AG04449 (cell line): Measurements from ENCODE around the gene ATXN1.

ENCODE experiments used
- CTCF ChIA-PET: fragments of 350-600 bp; formaldehyde crosslinking; extraction: SDS; loops from one replicate; lab custom pipeline; 2021; ENCODE audit warnings: antibody characterized with exemption; lab: Yijun Ruan, JAX
- POLR2A ChIA-PET: fragments of 400-600, 350-600 bp; formaldehyde crosslinking; extraction: SDS; loops from one replicate; lab custom pipeline; 2020; ENCODE audit warnings: antibody characterized with exemption, inconsistent platforms; lab: Yijun Ruan, JAX
- DNase-seq: peaks from one replicate; pipeline ENCODE4 v3.0.0-alpha.2; 2010; ENCODE audit warnings: low read depth, low spot score
- H3K4me3 ChIP-seq: 2 replicates; pipeline ENCODE4 v1.5.1; 2011; ENCODE audit warnings: low read depth, mild to moderate bottlenecking, control low read depth, low read length
- TF ChIP-seq, protein P1 (sequence below): IDR thresholded peaks from one replicate; pipeline ENCODE4 v1.5.1; 2011; ENCODE audit warnings: mild to moderate bottlenecking, moderate library complexity, low read length, control low read depth, inconsistent platforms; ENCODE audit not compliant: insufficient read depth; ENCODE audit errors: missing control alignments

The ATXN1 gene

DNA sequence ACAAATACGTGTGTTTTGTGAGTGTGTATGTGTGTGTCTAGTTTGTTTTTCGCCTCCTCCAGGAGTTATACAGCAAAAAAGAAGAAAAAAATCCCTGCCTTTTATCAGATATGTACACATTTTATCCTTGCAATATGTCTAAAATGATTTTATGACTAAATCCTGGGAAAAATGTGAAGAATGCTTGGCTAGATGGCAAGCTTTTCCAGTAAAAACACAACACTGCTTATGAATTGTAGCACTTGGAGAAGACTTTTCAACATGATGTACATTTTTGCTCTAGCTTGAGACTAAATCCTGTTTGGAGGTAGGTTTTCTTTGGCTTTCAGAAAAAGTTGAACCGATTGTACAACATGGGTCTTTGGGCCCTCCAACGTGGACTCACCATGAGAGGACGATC, 362.7 kb downstream of the ATXN1 start:
- TF ChIP-seq, protein P1, sequence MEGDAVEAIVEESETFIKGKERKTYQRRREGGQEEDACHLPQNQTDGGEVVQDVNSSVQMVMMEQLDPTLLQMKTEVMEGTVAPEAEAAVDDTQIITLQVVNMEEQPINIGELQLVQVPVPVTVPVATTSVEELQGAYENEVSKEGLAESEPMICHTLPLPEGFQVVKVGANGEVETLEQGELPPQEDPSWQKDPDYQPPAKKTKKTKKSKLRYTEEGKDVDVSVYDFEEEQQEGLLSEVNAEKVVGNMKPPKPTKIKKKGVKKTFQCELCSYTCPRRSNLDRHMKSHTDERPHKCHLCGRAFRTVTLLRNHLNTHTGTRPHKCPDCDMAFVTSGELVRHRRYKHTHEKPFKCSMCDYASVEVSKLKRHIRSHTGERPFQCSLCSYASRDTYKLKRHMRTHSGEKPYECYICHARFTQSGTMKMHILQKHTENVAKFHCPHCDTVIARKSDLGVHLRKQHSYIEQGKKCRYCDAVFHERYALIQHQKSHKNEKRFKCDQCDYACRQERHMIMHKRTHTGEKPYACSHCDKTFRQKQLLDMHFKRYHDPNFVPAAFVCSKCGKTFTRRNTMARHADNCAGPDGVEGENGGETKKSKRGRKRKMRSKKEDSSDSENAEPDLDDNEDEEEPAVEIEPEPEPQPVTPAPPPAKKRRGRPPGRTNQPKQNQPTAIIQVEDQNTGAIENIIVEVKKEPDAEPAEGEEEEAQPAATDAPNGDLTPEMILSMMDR: no peak
- ChIA-PET CTCF (interaction anchor here (0.9 kb wide), 1 partner anchor 9 kb away, joined by 3 read pairs; no protein-coding TSS in a partner anchor), POLR2A (no interaction called here)
- DNase-seq: no peak
- H3K4me3 ChIP-seq: no peak overlapping the region

DNA sequence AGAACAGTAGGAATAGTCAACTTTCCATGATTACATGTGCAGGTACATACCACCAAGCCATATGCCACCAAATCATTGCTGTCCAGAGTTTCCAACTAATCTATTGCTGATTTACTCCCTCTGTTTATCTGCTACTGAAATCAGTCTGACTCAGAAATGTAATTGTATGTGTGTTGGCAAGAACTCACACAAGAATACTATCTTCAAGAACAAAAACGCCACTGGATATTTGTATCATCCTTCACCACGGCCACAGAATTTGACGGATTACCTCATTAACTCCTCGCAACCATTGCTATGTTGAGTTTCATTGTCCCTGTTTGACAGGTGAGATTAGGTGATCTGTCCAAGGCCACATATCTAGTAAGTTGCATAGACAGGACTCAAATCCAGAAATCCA, 363.6 kb downstream of the ATXN1 start:
- CTCF ChIA-PET: interaction anchor here (1.7 to 2.2 kb wide), 2 partner anchors 12 to 27 kb away, joined by 4 to 7 read pairs; no protein-coding TSS in a partner anchor
- TF ChIP-seq, protein P1: no peak

DNA sequence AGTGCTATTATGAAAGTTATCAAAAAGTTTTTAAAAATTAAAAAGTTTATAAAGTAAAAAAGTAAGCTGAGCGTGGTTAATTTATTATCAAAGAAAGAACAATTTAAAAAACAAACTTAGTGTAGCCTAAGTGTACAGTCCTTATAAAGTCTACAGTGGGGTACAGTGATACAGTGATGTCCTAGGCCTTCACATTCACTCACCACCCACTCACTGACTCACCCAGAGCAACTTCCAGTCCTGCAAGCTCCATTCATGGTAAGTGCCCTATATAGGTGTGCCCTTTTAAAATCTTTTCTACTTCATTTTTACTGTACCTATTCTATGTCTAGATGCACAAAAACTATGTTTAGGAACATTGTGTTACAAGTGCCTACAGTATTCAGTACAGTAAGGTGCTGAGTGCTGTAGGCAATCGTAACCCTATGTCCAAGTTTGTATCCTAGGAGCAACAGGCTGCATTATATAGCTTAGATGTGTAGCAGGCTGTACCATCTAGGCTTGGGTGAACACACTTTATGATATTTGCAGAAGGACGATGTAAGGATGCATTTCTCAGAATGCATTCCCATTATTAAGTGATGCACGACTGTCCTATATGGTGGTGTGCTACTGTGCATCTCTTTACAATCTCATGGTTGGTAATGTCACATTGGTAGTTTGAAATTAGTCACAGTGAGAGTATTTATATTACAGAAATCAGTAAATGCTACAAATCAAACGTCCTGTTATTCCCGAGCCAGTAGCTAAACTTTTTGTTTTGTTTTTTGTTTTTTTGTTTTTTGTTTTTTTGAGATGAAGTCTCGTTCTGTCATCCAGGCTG, 364.6 kb downstream of the ATXN1 start:
- TF ChIP-seq, protein P1: no peak
- CTCF ChIA-PET: interaction anchor here (0.6 to 3.3 kb wide), 7 partner anchors 7 to 571 kb away, joined by 4 to 13 read pairs (median 4); no protein-coding TSS in a partner anchor
- POLR2A ChIA-PET: no interaction called here
- DNase-seq: no peak
- no peak overlapping the region for H3K4me3 ChIP-seq

More for the DNA sequence above, 363.6 kb downstream of the ATXN1 start:
- POLR2A ChIA-PET: no interaction called here
- H3K4me3 ChIP-seq: no peak overlapping the region
- DNase-seq: no peak

DNA sequence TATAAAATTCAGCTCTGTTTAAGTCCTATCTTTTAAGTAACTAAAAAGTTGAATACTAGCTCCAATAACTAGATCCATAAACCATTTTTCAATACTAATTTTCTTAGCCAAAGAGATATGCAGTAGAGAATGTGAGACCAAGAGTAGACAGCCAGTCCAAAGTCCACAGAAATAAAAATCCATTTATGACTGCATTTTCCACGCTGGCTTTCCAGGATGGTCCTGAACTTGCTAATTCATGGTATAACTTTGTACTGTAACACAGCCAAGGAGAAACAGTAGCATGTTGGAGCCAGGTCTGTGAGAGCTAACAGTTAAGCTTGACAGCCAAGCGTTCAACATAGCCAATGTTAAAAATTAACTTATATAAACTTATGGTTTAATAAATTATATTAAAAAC, 366.6 kb downstream of the ATXN1 start:
- ChIA-PET CTCF (interaction anchor here (0.7 to 3.3 kb wide), 5 partner anchors 8 to 72 kb away, joined by 3 to 13 read pairs (median 3); no protein-coding TSS in a partner anchor), POLR2A (no interaction called here)
- TF ChIP-seq, protein P1: no peak

DNA sequence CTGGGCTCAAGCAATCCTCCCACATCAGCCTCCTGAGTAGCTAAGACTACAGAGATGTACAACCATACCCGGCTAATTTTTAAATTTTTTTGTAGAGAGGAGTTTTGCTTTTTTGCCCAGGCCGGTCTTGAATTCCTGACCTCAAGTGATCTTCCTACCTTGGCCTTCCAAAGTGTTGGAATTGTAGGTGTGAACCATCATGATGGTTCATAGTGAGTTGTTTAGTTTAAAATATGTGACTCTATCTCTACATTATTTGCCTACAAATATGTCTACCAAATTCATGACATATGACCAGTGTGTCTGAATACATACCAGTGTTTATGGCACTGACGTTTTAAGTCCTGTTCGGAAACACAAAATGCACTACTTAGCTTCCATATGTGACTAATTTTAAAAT, 367.9 kb downstream of the ATXN1 start:
- CTCF ChIA-PET: no interaction called here
- DNase-seq: no peak
- POLR2A ChIA-PET: no interaction called here
- H3K4me3 ChIP-seq: no peak overlapping the region
- TF ChIP-seq, protein P1: no peak

More for the DNA sequence above, 366.6 kb downstream of the ATXN1 start:
- H3K4me3 ChIP-seq: no peak overlapping the region
- DNase-seq: no peak

DNA sequence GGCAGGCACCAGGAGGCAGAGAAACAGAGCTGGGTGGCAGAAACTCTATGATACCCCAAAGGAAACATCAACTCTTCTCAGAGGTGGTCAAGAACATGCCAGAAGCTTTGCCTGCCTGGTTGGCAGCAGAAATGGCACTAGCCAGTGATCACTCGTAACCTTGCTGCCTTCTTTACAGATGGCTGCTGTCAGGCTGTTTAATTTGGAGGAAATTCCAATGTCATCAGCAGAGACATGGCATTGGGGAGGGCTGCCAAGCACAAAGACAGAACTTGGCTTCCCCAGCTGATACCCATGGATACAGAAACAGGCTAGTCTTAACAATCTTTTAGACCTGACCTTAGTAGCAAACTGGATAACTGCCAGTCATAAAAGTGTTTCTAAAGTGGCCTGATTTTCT, 369.2 kb downstream of the ATXN1 start:
- DNase-seq: no peak
- ChIA-PET CTCF (interaction anchor here (0.9 kb wide), 1 partner anchor 18 kb away, joined by 3 read pairs; no protein-coding TSS in a partner anchor), POLR2A (no interaction called here)
- TF ChIP-seq, protein P1: no peak
- no peak overlapping the region for H3K4me3 ChIP-seq
